GM06990 (cell line): ENCODE data around the gene TCFL5.

Source experiments
- DNase-seq: peaks from one replicate; pipeline ENCODE4 v3.0.0-alpha.2; 2011; ENCODE audit not compliant: insufficient read length; ENCODE audit errors: extremely low read depth
- H3K27me3 ChIP-seq: replicated peaks from 2 replicates; pipeline ENCODE4 v1.6.0; 2011; ENCODE audit warnings: low read length; ENCODE audit not compliant: control insufficient read depth, insufficient read depth
- H3K36me3 ChIP-seq: 2 replicates; pipeline ENCODE4 v1.5.1; 2011; ENCODE audit warnings: low read length; ENCODE audit not compliant: control insufficient read depth, insufficient read depth
- H3K4me3 ChIP-seq: replicated peaks from 2 replicates; pipeline ENCODE4 v1.5.1; 2011; ENCODE audit warnings: low read depth, mild to moderate bottlenecking, control low read depth, low read length
- CTCF ChIP-seq: IDR thresholded peaks from 2 replicates; pipeline ENCODE4 v1.5.1; 2011; ENCODE audit warnings: low read length, control low read depth, mild to moderate bottlenecking, inconsistent platforms; ENCODE audit not compliant: insufficient read depth, poor library complexity, severe bottlenecking

Gene TCFL5

GRCh38 chr20:62804021-62804626 lies 57.5 kb downstream of the TCFL5 start:
- peak; percentile 22 for TF ChIP-seq CTCF
- H3K36me3 ChIP-seq = peaks cover 18% of the 10 kb centered on the region

DNA sequence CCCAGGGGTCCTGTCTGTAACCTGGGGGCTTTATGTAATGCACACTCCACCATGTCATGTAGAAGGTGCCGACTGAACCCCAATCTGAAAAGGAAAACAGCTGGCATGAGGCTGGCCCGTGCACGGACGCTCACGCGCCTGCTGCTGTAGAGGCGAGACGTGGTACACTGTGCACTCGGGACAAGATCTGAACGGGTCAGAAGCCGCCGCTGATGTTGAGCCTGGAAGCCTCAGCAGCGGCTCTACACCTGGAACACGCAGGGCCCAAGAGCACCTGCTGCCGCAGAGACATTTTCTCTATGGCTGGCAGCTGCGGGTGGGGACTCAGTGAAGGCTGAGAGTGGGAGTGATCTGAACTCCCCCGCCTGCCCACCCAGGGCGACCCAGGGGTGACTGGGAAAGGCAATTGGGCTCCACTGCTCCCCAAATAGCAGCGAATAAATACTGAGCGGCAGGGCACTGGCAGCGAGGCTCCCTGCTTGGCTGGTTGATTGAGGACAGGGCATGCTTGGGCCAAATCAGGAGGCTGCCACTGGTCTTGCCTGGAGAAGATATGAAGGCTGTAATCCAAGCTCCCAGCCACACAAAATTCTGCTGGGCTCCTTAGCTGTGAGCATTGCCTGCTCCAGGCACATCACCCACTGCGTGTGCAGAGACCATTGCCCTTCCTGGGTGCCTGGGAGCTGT lies 59.5 kb downstream of the TCFL5 start:
- H3K36me3 ChIP-seq = peaks cover 15% of the 10 kb centered on the region
- no peak for TF ChIP-seq CTCF
- no peaks in the 10 kb centered on the region for H3K27me3 ChIP-seq
- no peak overlapping the region for H3K4me3 ChIP-seq
- no peak for DNase-seq

More at GRCh38 chr20:62804021-62804626, 57.5 kb downstream of the TCFL5 start:
- DNase-seq = no peak
- Histone ChIP-seq H3K27me3 (no peaks in the 10 kb centered on the region), H3K4me3 (peak overlapping the region; percentile 93)

- peaks cover 15% of the 10 kb centered on the region for H3K36me3 ChIP-seq
- TF ChIP-seq CTCF = no peak
- no peak for DNase-seq
These were observed 60.2 kb downstream of the TCFL5 start for GRCh38 chr20:62801284-62802010.

DNA sequence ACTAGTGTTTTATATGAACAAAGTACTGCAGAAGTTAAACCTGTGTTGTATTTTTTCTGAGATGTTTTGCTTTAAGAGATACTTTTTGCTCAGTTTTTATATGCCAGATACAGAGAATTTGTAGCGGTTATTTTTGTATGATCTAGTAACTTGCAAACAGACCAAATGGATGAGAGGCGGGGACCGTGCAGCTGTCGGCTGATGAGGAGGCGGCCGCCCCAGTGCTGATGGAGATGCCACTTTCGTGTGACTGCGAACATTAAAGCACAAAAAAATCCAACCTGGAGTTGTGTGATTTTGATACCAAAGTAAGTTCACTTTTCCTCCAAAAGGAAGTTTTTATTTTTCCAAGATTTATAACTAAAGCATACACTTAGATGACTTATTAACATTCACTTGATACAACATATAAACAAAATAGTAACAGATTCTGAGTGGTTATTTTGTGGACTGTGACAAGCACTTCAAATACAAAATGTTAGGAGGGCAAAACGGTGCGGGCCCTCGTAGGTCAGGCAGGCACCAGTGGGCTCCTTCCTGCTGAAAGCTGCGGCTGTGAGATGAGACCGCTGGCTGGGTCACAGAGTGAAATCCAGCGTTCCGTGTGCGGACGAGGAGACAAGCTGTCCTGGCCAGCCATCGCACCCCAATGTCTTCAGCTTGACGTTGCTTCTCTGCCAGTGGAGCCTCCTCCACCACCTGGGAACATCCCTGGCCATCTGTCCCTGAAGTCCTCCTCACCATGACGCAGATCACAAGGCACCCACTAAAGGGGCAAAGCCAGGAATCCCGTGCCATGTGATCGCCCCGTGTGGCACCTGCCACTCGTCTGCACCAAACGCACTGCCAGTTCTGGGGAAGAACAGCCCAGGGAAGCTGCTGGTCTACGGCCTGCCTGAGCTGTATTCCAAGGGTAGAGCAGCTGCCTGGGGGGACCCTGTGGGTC lies 61.0 kb downstream of the TCFL5 start:
- peaks cover 15% of the 10 kb centered on the region for H3K36me3 ChIP-seq
- no peak overlapping the region for H3K4me3 ChIP-seq
- no peak for TF ChIP-seq CTCF
- no peaks in the 10 kb centered on the region for H3K27me3 ChIP-seq
- DNase-seq = no peak

More at GRCh38 chr20:62801284-62802010, 60.2 kb downstream of the TCFL5 start:
- Histone ChIP-seq H3K4me3 (no peak overlapping the region), H3K27me3 (no peaks in the 10 kb centered on the region)

DNA sequence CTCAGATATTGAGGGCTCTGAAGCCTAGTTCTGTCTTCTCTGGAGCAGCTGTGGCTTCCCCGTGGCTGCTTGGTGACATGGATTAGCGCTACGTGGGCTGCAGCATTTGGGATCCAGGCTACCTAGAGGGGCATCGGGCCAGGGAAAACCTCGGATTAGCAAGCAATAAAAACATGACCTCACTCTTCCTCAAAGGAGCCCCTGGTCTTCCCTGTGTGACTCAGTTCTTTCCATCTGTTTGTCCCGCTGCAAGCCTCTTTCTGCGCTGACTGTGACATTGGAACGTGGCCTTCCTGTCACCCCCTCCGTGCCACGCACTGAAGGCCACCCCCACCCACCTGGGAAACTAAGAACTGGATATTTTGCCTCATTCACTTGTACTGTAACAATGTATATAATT lies 61.7 kb downstream of the TCFL5 start:
- Histone ChIP-seq H3K27me3 (no peaks in the 10 kb centered on the region), H3K36me3 (peaks cover 15% of the 10 kb centered on the region), H3K4me3 (no peak overlapping the region)
- DNase-seq = no peak
- no peak for TF ChIP-seq CTCF
